Endodermal cell (in vitro differentiated cells): Measurements from ENCODE around the gene NAA40. TPM values are rescaled to one million over a fixed set of nuclear protein-coding genes. Genes with fewer than 3 reads are reported as not detected.

Experiments
- DNase-seq: peaks from one replicate; pipeline ENCODE4 v3.0.0-alpha.2; 2017
- H3K27ac ChIP-seq: 2 replicates; pipeline ENCODE4 v1.5.1; 2013; ENCODE audit warnings: mild to moderate bottlenecking, low read depth, low read length, moderate library complexity
- H3K27me3 ChIP-seq: 2 replicates; pipeline ENCODE4 v1.6.1; 2013; ENCODE audit warnings: mild to moderate bottlenecking, low read length, moderate library complexity; ENCODE audit not compliant: insufficient read depth, control insufficient read depth, poor library complexity, severe bottlenecking
- H3K36me3 ChIP-seq: 2 replicates; pipeline ENCODE4 v1.7.0; 2013; ENCODE audit warnings: mild to moderate bottlenecking, low read length, moderate library complexity; ENCODE audit not compliant: control insufficient read depth, insufficient read depth
- H3K4me1 ChIP-seq: one replicate; pipeline ENCODE4 v1.7.0; 2013; ENCODE audit warnings: low read length; ENCODE audit not compliant: control insufficient read depth, insufficient read depth
- H3K4me3 ChIP-seq: 2 replicates; pipeline ENCODE4 v1.5.1; 2013; ENCODE audit warnings: mild to moderate bottlenecking, low read length, moderate library complexity
- H3K9ac ChIP-seq: 2 replicates; pipeline ENCODE4 v1.6.1; 2013; ENCODE audit warnings: mild to moderate bottlenecking, low read length, moderate library complexity; ENCODE audit not compliant: poor library complexity, severe bottlenecking; ENCODE audit errors: extremely low read depth
- H3K9me3 ChIP-seq: 2 replicates; pipeline ENCODE4 v1.6.1; 2013; ENCODE audit warnings: mild to moderate bottlenecking, low read length, moderate library complexity; ENCODE audit not compliant: control insufficient read depth
- H3K27ac Mint-ChIP-seq: 2 replicates; pipeline ENCODE4 v1.8.0; 2020; ENCODE audit warnings: mixed read lengths
- H3K27me3 Mint-ChIP-seq: 2 replicates; pipeline ENCODE4 v1.8.0; 2021; ENCODE audit warnings: mild to moderate bottlenecking, mixed read lengths; ENCODE audit not compliant: insufficient read depth
- H3K36me3 Mint-ChIP-seq: 2 replicates; pipeline ENCODE4 v1.8.0; 2020; ENCODE audit warnings: low read depth, mixed read lengths
- H3K4me1 Mint-ChIP-seq: 2 replicates; pipeline ENCODE4 v1.8.0; 2020; ENCODE audit warnings: mixed read lengths
- H3K4me3 Mint-ChIP-seq: 2 replicates; pipeline ENCODE4 v1.8.0; 2020; ENCODE audit warnings: mild to moderate bottlenecking, moderate library complexity, mixed read lengths
- H3K9me3 Mint-ChIP-seq: 2 replicates; pipeline ENCODE4 v1.8.0; 2020; ENCODE audit warnings: mild to moderate bottlenecking, mixed read lengths
- WGBS, 2 experiments: methylation state at CpG; one replicate each; pipeline versions ENCODE4 v1.1.5 to v1.1.7; 2013; ENCODE audit warnings: missing lambda C conversion rate in 2 of 2, mixed read lengths in 1 of 2; ENCODE audit not compliant: insufficient coverage in 1 of 2, insufficient read length in 1 of 2; 5-methylcytosine and 5-hydroxymethylcytosine counted together
- long read RNA-seq, 4 experiments: library from polyadenylated mRNA in 2 of 4; library from RNA in 1 of 4; library from capped mRNA in 1 of 4; stranded (forward) in 3 of 4; unstranded in 1 of 4; transcript quantifications; one replicate each; pipeline ENCODE4 v2.0.0, GENCODE V29; 2020 to 2021; ENCODE audit warnings: inconsistent platforms in 1 of 4
- polyA plus RNA-seq, 2 experiments: library from polyadenylated mRNA; stranded (reverse); fragments of 50-300 nt; gene quantifications; one replicate each; pipeline ENCODE4 v1.2.3, GENCODE V29; 2013
- total RNA-seq, 2 donors: library from RNA; stranded (reverse); fragmentation: NEBNext Ultra II Directional in 1 of 2; extraction: Animal tissue kit (Norgen Biotek cat#: 25700) in 1 of 2; gene quantifications; 2 replicates in 1 of 2; 3 replicates in 1 of 2; pipeline ENCODE4 v1.2.1, GENCODE V29; 2021
- TF ChIP-seq, protein P1 (sequence below): fragments of 200-600 bp; sonication (generic); conservative IDR thresholded peaks from 2 replicates; pipeline ENCODE4 v1.5.0; 2021; ENCODE audit warnings: antibody characterized with exemption, mild to moderate bottlenecking

Gene NAA40
- total RNA-seq, result 10 to 100 TPM; 47.2 to 53.5 TPM
- polyA plus RNA-seq (2013, experiment 1 of 2), result 34.7 TPM
- polyA plus RNA-seq (2013, experiment 2 of 2), result 34.0 TPM
- long read RNA-seq, experiment 1, partial matches to known transcripts, result 1 of 14 reads
- long read RNA-seq, experiment 1, other reads (novel, unspliced or antisense), result 11 of 14 reads
- long read RNA-seq, experiment 2, full-length matches to known transcripts, result 46 of 66 reads
- long read RNA-seq, experiment 2, partial matches to known transcripts, result 5 of 66 reads
- long read RNA-seq, experiment 2, other reads (novel, unspliced or antisense), result 15 of 66 reads
- long read RNA-seq, experiment 3, full-length matches to known transcripts, result 150 of 188 reads
- long read RNA-seq, experiment 3, partial matches to known transcripts, result 14 of 188 reads
- long read RNA-seq, experiment 3, other reads (novel, unspliced or antisense), result 24 of 188 reads
- long read RNA-seq, experiment 4, full-length matches to known transcripts, result 11 of 13 reads
- long read RNA-seq, experiment 4, partial matches to known transcripts, result 0 of 13 reads
- long read RNA-seq, experiment 4, other reads (novel, unspliced or antisense), result 2 of 13 reads

DNA sequence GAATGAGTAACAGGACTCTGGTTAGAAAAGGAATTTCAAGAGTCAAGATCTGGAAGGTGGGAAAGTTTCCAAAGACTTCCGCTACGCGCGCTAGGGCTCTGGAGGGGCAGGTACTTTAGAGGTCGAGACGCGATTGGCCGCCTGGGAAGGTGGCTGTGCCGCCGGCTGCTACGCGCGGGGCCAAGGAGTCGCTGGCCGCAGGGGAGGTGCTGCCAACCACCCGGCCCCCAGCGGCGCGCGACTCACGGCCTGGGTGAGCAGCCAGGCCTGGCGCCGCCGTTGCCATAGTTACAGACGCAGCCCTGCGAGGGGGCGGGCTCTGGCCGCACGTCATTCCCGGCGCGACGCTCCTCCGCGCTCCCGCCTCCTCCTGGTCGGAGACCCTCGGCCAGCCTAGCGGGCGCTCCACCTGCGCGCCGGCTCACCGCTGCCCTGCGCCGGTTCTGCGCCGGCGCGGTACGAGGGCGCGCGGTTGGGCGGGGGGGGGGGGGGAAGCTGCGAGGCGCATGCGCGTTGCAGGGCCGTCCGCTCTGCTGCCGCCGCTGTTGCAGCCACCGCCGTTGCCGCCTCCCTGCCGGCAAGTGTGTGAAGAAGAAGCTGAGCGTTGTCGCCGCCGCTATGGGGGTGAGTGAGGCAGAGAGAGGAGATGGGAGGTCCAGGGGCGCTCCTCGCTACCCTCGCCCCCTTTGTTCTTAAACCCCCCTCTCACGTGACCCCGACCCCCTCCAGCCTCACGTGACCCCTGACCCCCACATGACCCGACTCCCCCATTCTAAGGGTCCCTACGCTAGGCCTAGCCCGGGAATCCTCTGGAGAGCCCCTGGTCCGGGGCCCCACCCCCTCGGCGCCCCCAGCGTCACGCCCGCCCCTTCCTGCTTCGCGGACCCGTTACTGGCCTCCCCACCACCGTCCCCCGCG, at the start of gene NAA40:
NAA40 (plus strand) TSS at position 524 of the 918 bp plus-strand sequence; CDS start at position 619, 95 bp downstream.
- Mint-ChIP-seq H3K36me3 (peaks cover 6% of the 10 kb centered on the region), H3K4me1 (peaks cover 28% of the 10 kb centered on the region), H3K27me3 (no peaks in the 10 kb centered on the region), H3K27ac (peak within 1 kb of the TSS; percentile 95), H3K9me3 (peaks cover 1% of the 10 kb centered on the region), H3K4me3 (peak within 1 kb of the TSS; percentile 82)
- DNase-seq, result peak; percentile 99
- H3K4me3 ChIP-seq, result peak within 1 kb of the TSS; percentile 97
- no peaks in the 10 kb centered on the region for H3K9me3 ChIP-seq
- H3K36me3 ChIP-seq, result peaks cover 7% of the 10 kb centered on the region
- H3K4me1 ChIP-seq, result no peaks in the 10 kb centered on the region
- TF ChIP-seq, protein P1, sequence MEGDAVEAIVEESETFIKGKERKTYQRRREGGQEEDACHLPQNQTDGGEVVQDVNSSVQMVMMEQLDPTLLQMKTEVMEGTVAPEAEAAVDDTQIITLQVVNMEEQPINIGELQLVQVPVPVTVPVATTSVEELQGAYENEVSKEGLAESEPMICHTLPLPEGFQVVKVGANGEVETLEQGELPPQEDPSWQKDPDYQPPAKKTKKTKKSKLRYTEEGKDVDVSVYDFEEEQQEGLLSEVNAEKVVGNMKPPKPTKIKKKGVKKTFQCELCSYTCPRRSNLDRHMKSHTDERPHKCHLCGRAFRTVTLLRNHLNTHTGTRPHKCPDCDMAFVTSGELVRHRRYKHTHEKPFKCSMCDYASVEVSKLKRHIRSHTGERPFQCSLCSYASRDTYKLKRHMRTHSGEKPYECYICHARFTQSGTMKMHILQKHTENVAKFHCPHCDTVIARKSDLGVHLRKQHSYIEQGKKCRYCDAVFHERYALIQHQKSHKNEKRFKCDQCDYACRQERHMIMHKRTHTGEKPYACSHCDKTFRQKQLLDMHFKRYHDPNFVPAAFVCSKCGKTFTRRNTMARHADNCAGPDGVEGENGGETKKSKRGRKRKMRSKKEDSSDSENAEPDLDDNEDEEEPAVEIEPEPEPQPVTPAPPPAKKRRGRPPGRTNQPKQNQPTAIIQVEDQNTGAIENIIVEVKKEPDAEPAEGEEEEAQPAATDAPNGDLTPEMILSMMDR, result no peak
- peak within 1 kb of the TSS; percentile 72 for H3K9ac ChIP-seq
- WGBS, 2 experiments, result 0% methylated on average over 3 to 70 of the region's 92 CpGs
- peak within 1 kb of the TSS; percentile 80 for H3K27ac ChIP-seq
- H3K27me3 ChIP-seq, result no peaks in the 10 kb centered on the region

DNA sequence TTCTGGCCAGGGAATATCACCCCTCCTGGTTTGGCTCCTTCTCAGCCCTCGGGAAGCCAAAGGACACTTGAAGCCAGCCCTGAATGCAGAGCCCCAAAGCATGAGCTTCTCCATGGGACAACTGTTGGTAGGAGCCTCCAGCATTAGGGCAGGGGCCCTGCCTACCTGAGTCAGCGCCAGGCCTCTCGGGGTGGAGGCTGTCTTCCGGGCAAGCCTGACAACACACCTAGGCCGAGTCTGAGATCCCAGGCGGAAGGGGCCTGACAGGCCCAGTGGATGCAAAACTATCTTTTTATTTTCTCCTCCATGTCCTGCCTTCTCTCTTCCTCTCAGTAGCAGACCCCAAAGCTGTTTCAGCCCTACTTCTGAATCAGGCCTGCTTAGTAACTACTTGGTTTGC, 49.5 kb upstream of the NAA40 start:
- 94% methylated on average over 6 of the region's 6 CpGs for WGBS, 2 experiments
- Mint-ChIP-seq H3K4me1 (peaks cover 28% of the 10 kb centered on the region), H3K27ac (no peak overlapping the region), H3K9me3 (no peaks in the 10 kb centered on the region), H3K36me3 (peaks cover 11% of the 10 kb centered on the region), H3K4me3 (peak overlapping the region; percentile 38), H3K27me3 (no peaks in the 10 kb centered on the region)
- TF ChIP-seq, protein P1, result no peak
- H3K27me3 ChIP-seq, result no peaks in the 10 kb centered on the region
- DNase-seq, result no peak
- peaks cover 4% of the 10 kb centered on the region for H3K9me3 ChIP-seq
- H3K36me3 ChIP-seq, result peaks cover 16% of the 10 kb centered on the region
- H3K9ac ChIP-seq, result no peak overlapping the region
- peaks cover 26% of the 10 kb centered on the region for H3K4me1 ChIP-seq
- H3K27ac ChIP-seq, result no peak overlapping the region
- H3K4me3 ChIP-seq, result peak overlapping the region; percentile 72

DNA sequence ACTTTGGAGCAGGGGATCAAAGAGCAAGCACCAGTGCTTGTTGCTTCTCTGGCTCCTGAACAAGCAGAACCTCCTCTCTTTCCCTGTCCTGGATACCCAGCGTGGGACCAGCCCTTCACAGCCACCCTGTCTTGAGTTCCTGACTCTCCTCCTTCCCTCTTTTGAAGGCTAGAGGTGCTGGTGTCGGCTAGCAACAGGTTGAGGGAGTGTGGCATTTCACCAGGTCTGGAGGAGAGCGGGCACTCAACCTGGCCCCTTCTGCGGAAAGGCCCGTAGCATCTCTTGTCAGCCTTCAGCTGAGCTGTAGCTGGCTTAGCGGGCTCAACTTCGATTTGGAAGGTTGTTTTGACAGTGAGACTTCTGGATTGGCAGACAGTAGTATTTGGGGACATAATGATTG, 48.4 kb upstream of the NAA40 start:
- H3K27me3 ChIP-seq, result no peaks in the 10 kb centered on the region
- H3K4me3 ChIP-seq, result no peak overlapping the region
- H3K27ac ChIP-seq, result no peak overlapping the region
- H3K9ac ChIP-seq, result no peak overlapping the region
- H3K36me3 ChIP-seq, result peaks cover 22% of the 10 kb centered on the region
- peaks cover 4% of the 10 kb centered on the region for H3K9me3 ChIP-seq
- peaks cover 23% of the 10 kb centered on the region for H3K4me1 ChIP-seq
- Mint-ChIP-seq H3K36me3 (peaks cover 11% of the 10 kb centered on the region), H3K9me3 (no peaks in the 10 kb centered on the region), H3K27me3 (no peaks in the 10 kb centered on the region), H3K27ac (no peak overlapping the region), H3K4me3 (no peak overlapping the region), H3K4me1 (peaks cover 24% of the 10 kb centered on the region)
- no peak for DNase-seq
- TF ChIP-seq, protein P1, result no peak
- 79 to 86% methylated on average over 4 to 7 of the region's 7 CpGs for WGBS, 2 experiments
